HepG2 (cell line): ENCODE measurements around the gene GSAP. TPM values are rescaled to one million over a fixed set of nuclear protein-coding genes. Genes with fewer than 3 reads are reported as not detected.
A peak's percentile ranks its signal among the peaks of the same experiment; 100 is the strongest.

Experiments
- ATF1 ChIP-seq: IDR thresholded peaks from 2 replicates; pipeline ENCODE4 v1.6.1; 2016; ENCODE audit warnings: mild to moderate bottlenecking, control low read depth
- BRD4 ChIP-seq: sonication (generic); formaldehyde crosslinking; IDR thresholded peaks from 2 replicates; pipeline ENCODE4 v1.4.0; 2020; ENCODE audit warnings: missing genetic modification reagents
- ETV5 ChIP-seq: IDR thresholded peaks from 2 replicates; pipeline ENCODE4 v1.6.1; 2018; ENCODE audit warnings: missing biosample characterization, missing genetic modification reagents, inconsistent platforms, borderline replicate concordance
- FLYWCH1 ChIP-seq: sonication (generic); formaldehyde crosslinking; IDR thresholded peaks from 2 replicates; pipeline ENCODE4 v1.8.1; 2023; ENCODE audit warnings: mild to moderate bottlenecking, missing genetic modification reagents
- FOXP1 ChIP-seq, 2 experiments: fragments of 450-650 bp in 1 of 2; IDR thresholded peaks; 2 replicates each; pipeline ENCODE4 v1.6.1; 2017 to 2018; ENCODE audit warnings: antibody characterized with exemption in 1 of 2
- HES4 ChIP-seq: sonication (generic); formaldehyde crosslinking; IDR thresholded peaks from 2 replicates; pipeline ENCODE4 v1.9.0; 2021; ENCODE audit warnings: mild to moderate bottlenecking, missing genetic modification reagents, borderline replicate concordance
- MED8 ChIP-seq: sonication (generic); formaldehyde crosslinking; IDR thresholded peaks from 2 replicates; pipeline ENCODE4 v1.8.1; 2023; ENCODE audit warnings: mild to moderate bottlenecking, missing genetic modification reagents; ENCODE audit not compliant: insufficient replicate concordance
- MIER3 ChIP-seq: IDR thresholded peaks from 2 replicates; pipeline ENCODE4 v1.6.1; 2016; ENCODE audit warnings: missing compliant biosample characterization, borderline replicate concordance
- MYC ChIP-seq: sonication (generic); formaldehyde crosslinking; IDR thresholded peaks from 2 replicates; pipeline ENCODE4 v1.9.0; 2021; ENCODE audit warnings: missing genetic modification reagents, borderline replicate concordance
- PLRG1 ChIP-seq: fragments of 450-650 bp; conservative IDR thresholded peaks from 2 replicates; pipeline ENCODE4 v1.6.1; 2016
- SOX13 ChIP-seq, 3 experiments: fragments of 450-650 bp in 1 of 3; sonication (generic) in 1 of 3; formaldehyde crosslinking in 1 of 3; IDR thresholded peaks in 2 of 3; conservative IDR thresholded peaks in 1 of 3; 2 replicates each; pipeline versions ENCODE4 v1.5.0 to v1.6.1; 2016 to 2020; ENCODE audit warnings: antibody characterized with exemption in 1 of 3, mild to moderate bottlenecking in 1 of 3, missing compliant biosample characterization in 1 of 3, missing genetic modification reagents in 1 of 3, moderate library complexity in 1 of 3
- TCF7 ChIP-seq: sonication (generic); IDR thresholded peaks from 2 replicates; pipeline ENCODE4 v1.6.1; 2016; ENCODE audit warnings: antibody characterized with exemption, low read depth
- TSC22D2 ChIP-seq: sonication (generic); formaldehyde crosslinking; IDR thresholded peaks from 2 replicates; pipeline ENCODE4 v1.5.1; 2020; ENCODE audit warnings: missing genetic modification reagents, mild to moderate bottlenecking, borderline replicate concordance
- ZBTB8A ChIP-seq: sonication (generic); formaldehyde crosslinking; IDR thresholded peaks from 2 replicates; pipeline ENCODE4 v1.4.0; 2020; ENCODE audit warnings: mild to moderate bottlenecking, low read depth, missing genetic modification reagents, borderline replicate concordance
- ZNF225 ChIP-seq: sonication (generic); formaldehyde crosslinking; IDR thresholded peaks from 2 replicates; pipeline ENCODE4 v1.4.0; 2020; ENCODE audit warnings: mild to moderate bottlenecking, missing genetic modification reagents
- ZNF678 ChIP-seq: sonication (generic); formaldehyde crosslinking; IDR thresholded peaks from 2 replicates; pipeline ENCODE4 v1.4.0; 2020; ENCODE audit warnings: mild to moderate bottlenecking, missing genetic modification reagents
- ZNF782 ChIP-seq: sonication (generic); formaldehyde crosslinking; IDR thresholded peaks from 2 replicates; pipeline ENCODE4 v1.4.0; 2020; ENCODE audit warnings: missing genetic modification reagents, mild to moderate bottlenecking, borderline replicate concordance
- ZSCAN20 ChIP-seq: sonication (generic); formaldehyde crosslinking; IDR thresholded peaks from 2 replicates; pipeline ENCODE4 v1.4.0; 2020; ENCODE audit warnings: missing genetic modification reagents, mild to moderate bottlenecking, borderline replicate concordance
- polyA plus RNA-seq, 8 experiments: library from polyadenylated mRNA; depleted of rRNA in 3 of 8; stranded (reverse) in 7 of 8; unstranded in 1 of 8; fragments of >200 nt; fragmentation: Illumina TruSeq in 4 of 8; extraction: Trizol in 4 of 8; gene quantifications; 2 replicates each; pipeline versions ENCODE4 v1.2.1 to v1.2.3, GENCODE V29; 2011 to 2016; ENCODE audit warnings: low read depth in 4 of 8, missing spikeins in 1 of 8, mixed read lengths in 1 of 8; ENCODE audit not compliant: insufficient read depth in 1 of 8
- total RNA-seq, 5 experiments: library from RNA; depleted of rRNA; stranded (reverse); fragments of >200 nt; fragmentation: Illumina TruSeq; extraction: Trizol; gene quantifications; 2 replicates each; pipeline ENCODE4 v1.2.3, GENCODE V29; 2016; ENCODE audit warnings: low read depth in 1 of 5
- TF ChIP-seq, protein P1 (sequence below): sonication (generic); formaldehyde crosslinking; conservative IDR thresholded peaks from 2 replicates; pipeline ENCODE4 v1.4.0; 2020; ENCODE audit warnings: mild to moderate bottlenecking, missing genetic modification reagents, moderate library complexity
- TF ChIP-seq, protein P2 (sequence below): IDR thresholded peaks from 2 replicates; pipeline ENCODE4 v1.6.1; 2016
- TF ChIP-seq, protein P3 (sequence below): sonication (generic); formaldehyde crosslinking; IDR thresholded peaks from 2 replicates; pipeline ENCODE4 v1.5.1; 2020; ENCODE audit warnings: mild to moderate bottlenecking, moderate library complexity, missing genetic modification reagents
- TF ChIP-seq, protein P4 (sequence below): sonication (generic); formaldehyde crosslinking; conservative IDR thresholded peaks from 2 replicates; pipeline ENCODE4 v1.8.0; 2022; ENCODE audit warnings: mild to moderate bottlenecking, moderate library complexity, missing genetic modification reagents
- TF ChIP-seq, protein P5 (sequence below): sonication (generic); formaldehyde crosslinking; IDR thresholded peaks from 2 replicates; pipeline ENCODE4 v1.5.0; 2020; ENCODE audit warnings: missing genetic modification reagents, mild to moderate bottlenecking, borderline replicate concordance

Gene GSAP
- total and polyA plus RNA-seq, 2 of the 13 experiments (the other 11 are each of a cell fraction or from before 2014, with no cell fraction given) = 34.6 to 40.6 TPM

DNA sequence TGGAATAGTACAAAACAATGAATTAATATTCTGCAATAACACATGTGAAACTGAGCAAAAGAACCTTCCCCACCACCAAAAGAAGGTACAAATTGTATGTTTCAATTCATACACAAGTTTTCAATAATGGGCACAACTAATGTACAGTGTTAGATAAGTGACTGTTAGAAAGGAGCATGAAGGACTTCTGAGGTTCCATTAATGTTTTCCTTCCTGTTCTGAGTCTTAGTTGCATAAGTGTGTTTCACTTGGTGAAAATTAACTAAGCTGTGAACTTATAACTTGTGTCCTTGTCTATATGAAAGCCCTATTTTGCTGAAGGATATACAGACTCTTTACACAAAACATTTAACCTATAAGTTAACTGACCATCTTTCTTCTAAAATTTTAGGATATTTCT lies 8.2 kb downstream of the GSAP start (continued):
- TF ChIP-seq, protein P1, sequence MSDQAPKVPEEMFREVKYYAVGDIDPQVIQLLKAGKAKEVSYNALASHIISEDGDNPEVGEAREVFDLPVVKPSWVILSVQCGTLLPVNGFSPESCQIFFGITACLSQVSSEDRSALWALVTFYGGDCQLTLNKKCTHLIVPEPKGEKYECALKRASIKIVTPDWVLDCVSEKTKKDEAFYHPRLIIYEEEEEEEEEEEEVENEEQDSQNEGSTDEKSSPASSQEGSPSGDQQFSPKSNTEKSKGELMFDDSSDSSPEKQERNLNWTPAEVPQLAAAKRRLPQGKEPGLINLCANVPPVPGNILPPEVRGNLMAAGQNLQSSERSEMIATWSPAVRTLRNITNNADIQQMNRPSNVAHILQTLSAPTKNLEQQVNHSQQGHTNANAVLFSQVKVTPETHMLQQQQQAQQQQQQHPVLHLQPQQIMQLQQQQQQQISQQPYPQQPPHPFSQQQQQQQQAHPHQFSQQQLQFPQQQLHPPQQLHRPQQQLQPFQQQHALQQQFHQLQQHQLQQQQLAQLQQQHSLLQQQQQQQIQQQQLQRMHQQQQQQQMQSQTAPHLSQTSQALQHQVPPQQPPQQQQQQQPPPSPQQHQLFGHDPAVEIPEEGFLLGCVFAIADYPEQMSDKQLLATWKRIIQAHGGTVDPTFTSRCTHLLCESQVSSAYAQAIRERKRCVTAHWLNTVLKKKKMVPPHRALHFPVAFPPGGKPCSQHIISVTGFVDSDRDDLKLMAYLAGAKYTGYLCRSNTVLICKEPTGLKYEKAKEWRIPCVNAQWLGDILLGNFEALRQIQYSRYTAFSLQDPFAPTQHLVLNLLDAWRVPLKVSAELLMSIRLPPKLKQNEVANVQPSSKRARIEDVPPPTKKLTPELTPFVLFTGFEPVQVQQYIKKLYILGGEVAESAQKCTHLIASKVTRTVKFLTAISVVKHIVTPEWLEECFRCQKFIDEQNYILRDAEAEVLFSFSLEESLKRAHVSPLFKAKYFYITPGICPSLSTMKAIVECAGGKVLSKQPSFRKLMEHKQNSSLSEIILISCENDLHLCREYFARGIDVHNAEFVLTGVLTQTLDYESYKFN (CRISPR knock-in tag) = peak; percentile 54
- TF ChIP-seq MYC (no peak), TSC22D2 (no peak), PLRG1 (no peak), ZBTB8A (CRISPR knock-in tag) (no peak), ZSCAN20 (no peak), ZNF678 (no peak), FLYWCH1 (CRISPR knock-in tag) (no peak), ATF1 (CRISPR knock-in tag) (no peak), SOX13 (IDR thresholded peaks at IDR 0.05) (no peak), SOX13 (CRISPR knock-in tag; conservative IDR thresholded peaks at IDR 0.05 in 1 of 2, IDR thresholded peaks at IDR 0.05 in 1 of 2) (peak in 1 of 2 experiments; percentile 55; a peak in 1 of 4 replicates), ZNF782 (CRISPR knock-in tag) (no peak), MIER3 (CRISPR knock-in tag) (0 out of 2 replicates have a peak, but pooled peaks have one; percentile 19), FOXP1 (IDR thresholded peaks at IDR 0.05) (no peak), FOXP1 (CRISPR knock-in tag; IDR thresholded peaks at IDR 0.05) (no peak), HES4 (no peak), ETV5 (no peak; the same call in 1 of the 2 replicates), ZNF225 (CRISPR knock-in tag) (no peak), BRD4 (CRISPR knock-in tag) (no peak), MED8 (no peak), TCF7 (peak; percentile 19; the same call in 1 of the 2 replicates)
- TF ChIP-seq, protein P2, sequence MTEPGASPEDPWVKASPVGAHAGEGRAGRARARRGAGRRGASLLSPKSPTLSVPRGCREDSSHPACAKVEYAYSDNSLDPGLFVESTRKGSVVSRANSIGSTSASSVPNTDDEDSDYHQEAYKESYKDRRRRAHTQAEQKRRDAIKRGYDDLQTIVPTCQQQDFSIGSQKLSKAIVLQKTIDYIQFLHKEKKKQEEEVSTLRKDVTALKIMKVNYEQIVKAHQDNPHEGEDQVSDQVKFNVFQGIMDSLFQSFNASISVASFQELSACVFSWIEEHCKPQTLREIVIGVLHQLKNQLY (CRISPR knock-in tag) = no peak
- TF ChIP-seq, protein P3, sequence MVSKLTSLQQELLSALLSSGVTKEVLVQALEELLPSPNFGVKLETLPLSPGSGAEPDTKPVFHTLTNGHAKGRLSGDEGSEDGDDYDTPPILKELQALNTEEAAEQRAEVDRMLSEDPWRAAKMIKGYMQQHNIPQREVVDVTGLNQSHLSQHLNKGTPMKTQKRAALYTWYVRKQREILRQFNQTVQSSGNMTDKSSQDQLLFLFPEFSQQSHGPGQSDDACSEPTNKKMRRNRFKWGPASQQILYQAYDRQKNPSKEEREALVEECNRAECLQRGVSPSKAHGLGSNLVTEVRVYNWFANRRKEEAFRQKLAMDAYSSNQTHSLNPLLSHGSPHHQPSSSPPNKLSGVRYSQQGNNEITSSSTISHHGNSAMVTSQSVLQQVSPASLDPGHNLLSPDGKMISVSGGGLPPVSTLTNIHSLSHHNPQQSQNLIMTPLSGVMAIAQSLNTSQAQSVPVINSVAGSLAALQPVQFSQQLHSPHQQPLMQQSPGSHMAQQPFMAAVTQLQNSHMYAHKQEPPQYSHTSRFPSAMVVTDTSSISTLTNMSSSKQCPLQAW (CRISPR knock-in tag) = no peak
- TF ChIP-seq, protein P4, sequence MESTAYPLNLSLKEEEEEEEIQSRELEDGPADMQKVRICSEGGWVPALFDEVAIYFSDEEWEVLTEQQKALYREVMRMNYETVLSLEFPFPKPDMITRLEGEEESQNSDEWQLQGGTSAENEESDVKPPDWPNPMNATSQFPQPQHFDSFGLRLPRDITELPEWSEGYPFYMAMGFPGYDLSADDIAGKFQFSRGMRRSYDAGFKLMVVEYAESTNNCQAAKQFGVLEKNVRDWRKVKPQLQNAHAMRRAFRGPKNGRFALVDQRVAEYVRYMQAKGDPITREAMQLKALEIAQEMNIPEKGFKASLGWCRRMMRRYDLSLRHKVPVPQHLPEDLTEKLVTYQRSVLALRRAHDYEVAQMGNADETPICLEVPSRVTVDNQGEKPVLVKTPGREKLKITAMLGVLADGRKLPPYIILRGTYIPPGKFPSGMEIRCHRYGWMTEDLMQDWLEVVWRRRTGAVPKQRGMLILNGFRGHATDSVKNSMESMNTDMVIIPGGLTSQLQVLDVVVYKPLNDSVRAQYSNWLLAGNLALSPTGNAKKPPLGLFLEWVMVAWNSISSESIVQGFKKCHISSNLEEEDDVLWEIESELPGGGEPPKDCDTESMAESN (CRISPR knock-in tag) = no peak
- TF ChIP-seq, protein P5, sequence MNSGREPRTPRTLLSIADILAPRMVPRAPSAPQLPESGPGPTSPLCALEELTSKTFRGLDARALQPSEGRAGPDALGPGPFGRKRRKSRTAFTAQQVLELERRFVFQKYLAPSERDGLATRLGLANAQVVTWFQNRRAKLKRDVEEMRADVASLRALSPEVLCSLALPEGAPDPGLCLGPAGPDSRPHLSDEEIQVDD (CRISPR knock-in tag) = no peak
